Measurements from ENCODE around the gene CDR2. TPM values are rescaled to one million over a fixed set of nuclear protein-coding genes. Genes with fewer than 3 reads are reported as not detected.
"Not testable (repeated sequence)": the region's sequence is repeated elsewhere in the genome, so short reads cannot be mapped to it uniquely, and the experiment has no call there.

Gene CDR2
- total and polyA plus RNA-seq, 12 donors = 11.3 to 31.2 (median 17.7) TPM

DNA sequence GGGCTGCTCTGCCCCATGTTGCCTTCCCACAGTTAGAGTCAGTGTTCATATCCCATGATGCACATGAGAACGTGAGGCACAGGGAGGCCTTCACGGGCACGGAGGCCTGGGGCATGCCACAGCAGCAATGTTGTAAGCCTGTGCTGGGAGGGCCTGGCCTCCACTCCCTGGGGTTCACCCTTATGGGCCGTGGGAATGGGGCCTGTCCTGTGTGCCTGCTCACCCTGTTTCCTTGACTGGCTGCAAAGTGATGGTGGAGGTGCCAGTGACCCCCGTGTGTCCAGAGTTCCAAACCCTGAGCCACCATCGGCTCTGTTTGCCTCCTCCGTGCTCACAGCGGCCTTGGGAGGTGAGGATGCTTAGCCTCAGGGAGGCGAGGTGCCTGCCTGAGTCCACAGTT, 67.6 kb downstream of the CDR2 start:
- intact Hi-C loops (cut with DNase I) = no loop called here
- no peaks in the 10 kb centered on the region for H3K9me3 ChIP-seq (replicated peaks in 1 of 3)
- H3K27me3 ChIP-seq = no peaks in the 10 kb centered on the region
- H3K4me1 ChIP-seq (replicated peaks in 1 of 2) = no peaks in the 10 kb centered on the region
- H3K4me3 ChIP-seq = no peak overlapping the region
- H3K36me3 ChIP-seq (replicated peaks in 1 of 2) = peaks cover 0 to 58% of the 10 kb centered on the region in 2 donors
- 75 to 89% (median 85%) methylated on average over 6 to 9 of the region's 9 CpGs for WGBS, 4 donors
- TF ChIP-seq POLR2A (IDR thresholded peaks at IDR 0.05) (no peak), CTCF (IDR thresholded peaks at IDR 0.05) (no peak)
- no peak for DNase-seq
- H3K27ac ChIP-seq = no peak overlapping the region

DNA sequence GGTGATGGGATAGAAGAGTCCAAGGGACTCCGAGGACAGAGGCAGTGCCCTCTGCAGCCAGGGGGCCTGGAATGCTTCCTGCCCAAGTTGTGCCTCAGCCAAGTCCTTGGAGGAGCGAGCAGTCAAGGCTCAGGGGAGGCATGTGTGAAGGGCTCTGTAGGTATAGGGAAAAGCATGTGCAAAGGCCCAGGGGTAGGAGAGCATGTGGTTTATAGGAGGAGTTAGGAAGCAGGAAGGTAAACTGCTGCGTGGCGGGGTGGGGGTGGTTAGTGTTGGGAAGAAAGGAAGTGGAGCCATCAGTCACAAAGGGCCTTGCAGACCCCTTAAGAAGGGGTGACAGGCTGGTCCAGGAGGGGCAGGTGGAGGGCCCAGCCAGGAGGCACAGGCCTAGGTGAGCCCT, 70.0 kb downstream of the CDR2 start:
- Histone ChIP-seq H3K36me3 (replicated peaks in 1 of 2) (peaks cover 0 to 45% of the 10 kb centered on the region in 2 donors), H3K4me1 (replicated peaks in 1 of 2) (no peaks in the 10 kb centered on the region), H3K27me3 (no peaks in the 10 kb centered on the region), H3K4me3 (no peak overlapping the region), H3K9me3 (replicated peaks in 1 of 3) (no peaks in the 10 kb centered on the region), H3K27ac (no peak overlapping the region)
- no peak for DNase-seq
- intact Hi-C loops (cut with DNase I) = no loop called here
- 76 to 91% (median 82%) methylated on average over 4 of the region's 4 CpGs for WGBS, 4 donors
- TF ChIP-seq CTCF (IDR thresholded peaks at IDR 0.05) = no peak
- TF ChIP-seq POLR2A (IDR thresholded peaks at IDR 0.05) = no peak

- Histone ChIP-seq H3K4me3 (no peak overlapping the region), H3K36me3 (replicated peaks in 1 of 2) (peaks cover 0 to 33% of the 10 kb centered on the region in 2 donors), H3K9me3 (replicated peaks in 1 of 3) (no peaks in the 10 kb centered on the region), H3K27me3 (no peaks in the 10 kb centered on the region), H3K4me1 (replicated peaks in 1 of 2) (peaks cover 0 to 6% of the 10 kb centered on the region in 2 donors), H3K27ac (no peak overlapping the region)
- TF ChIP-seq POLR2A (IDR thresholded peaks at IDR 0.05) (no peak), CTCF (IDR thresholded peaks at IDR 0.05) (no peak)
- WGBS, 4 donors = 83 to 99% (median 95%) methylated on average over 10 to 12 of the region's 12 CpGs
- DNase-seq = no peak
- intact Hi-C loops (cut with DNase I) = no loop called here
Measured at GRCh38 chr16:22302776-22303363, 71.5 kb downstream of the CDR2 start.

DNA sequence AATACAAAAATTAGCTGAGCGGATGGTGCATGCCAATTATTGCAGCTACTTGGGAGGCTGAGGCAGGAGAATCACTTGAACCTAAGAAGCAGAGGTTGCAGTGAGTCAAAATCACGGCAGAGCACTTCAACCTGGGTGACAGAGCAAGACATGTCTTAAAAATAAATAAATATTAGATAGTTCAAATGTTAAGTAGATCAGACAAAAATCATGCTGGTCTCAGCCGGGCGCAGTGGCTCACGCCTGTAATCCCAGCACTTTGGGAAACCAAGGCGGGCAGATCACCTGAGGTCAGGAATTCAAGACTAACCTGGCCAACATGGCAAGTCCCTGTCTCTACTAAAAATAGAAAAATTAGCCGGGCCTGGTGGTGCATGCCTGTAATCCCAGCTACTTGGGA, 73.0 kb downstream of the CDR2 start:
- H3K4me3 ChIP-seq; H3K27me3 ChIP-seq; H3K27ac ChIP-seq; H3K9me3 ChIP-seq (replicated peaks in 1 of 3); DNase-seq; intact Hi-C loops (cut with DNase I): not testable (repeated sequence)
- H3K4me1 ChIP-seq (replicated peaks in 1 of 2) = peaks cover 2 to 10% of the 10 kb centered on the region in 2 donors
- WGBS, 4 donors = 93 to 95% (median 94%) methylated on average over 7 of the region's 7 CpGs
- H3K36me3 ChIP-seq (replicated peaks in 1 of 2) = peaks cover 0 to 25% of the 10 kb centered on the region in 2 donors

GRCh38 chr16:22300427-22301071, 73.9 kb downstream of the CDR2 start:
- intact Hi-C loops (cut with DNase I) = no loop called here
- Histone ChIP-seq H3K4me1 (replicated peaks in 1 of 2) (peaks cover 4 to 18% of the 10 kb centered on the region in 2 donors), H3K4me3 (no peak overlapping the region)

More at GRCh38 chr16:22300427-22301071, 73.9 kb downstream of the CDR2 start:
- Histone ChIP-seq H3K27me3 (no peaks in the 10 kb centered on the region), H3K36me3 (replicated peaks in 1 of 2) (peaks cover 0 to 21% of the 10 kb centered on the region in 2 donors), H3K9me3 (replicated peaks in 1 of 3) (no peaks in the 10 kb centered on the region), H3K27ac (peak overlapping the region in 3 of 5 donors; percentile 2 to 30 (median 4))
- DNase-seq = peak; percentile 75 to 94 (median 88)
- peak in 1 of 2 donors; percentile 29 for TF ChIP-seq POLR2A (IDR thresholded peaks at IDR 0.05)
- peak; percentile 57 to 72 (median 66) for TF ChIP-seq CTCF (IDR thresholded peaks at IDR 0.05)
- WGBS, 4 donors = 34 to 42% (median 35%) methylated on average over 7 to 8 of the region's 8 CpGs

Data from adrenal gland (tissue), 12 donors.